Gastrocnemius medialis (tissue), 4 donors: ENCODE data around the gene CPLX1. TPM values are rescaled to one million over a fixed set of nuclear protein-coding genes. Genes with fewer than 3 reads are reported as not detected.

Experiments
- ATAC-seq, 2 donors: fragments of 150-250 bp; one replicate each; pipeline ENCODE4 v1.9.1; 2016
- DNase-seq, 2 donors: peaks; one replicate each; pipeline ENCODE4 v3.0.0-alpha.2; 2019
- H3K27ac ChIP-seq, 4 donors: fragments of 200-600 bp; sonication (generic); 1 replicate in 1 of 4; 2 replicates in 3 of 4; pipeline ENCODE4 v1.5.1; 2016 to 2018; ENCODE audit warnings: mild to moderate bottlenecking in 2 of 4, moderate library complexity in 1 of 4
- H3K27me3 ChIP-seq, 3 donors: fragments of 200-600 bp; sonication (generic) in 2 of 3; 1 replicate in 1 of 3; 2 replicates in 2 of 3; pipeline versions ENCODE4 v1.5.1 to v1.6.0; 2016 to 2019; ENCODE audit warnings: mild to moderate bottlenecking in 1 of 3, moderate library complexity in 1 of 3
- H3K36me3 ChIP-seq, 2 donors: fragments of 200-600 bp; sonication (generic) in 1 of 2; one replicate each; pipeline ENCODE4 v1.5.1; 2017 to 2018
- H3K4me1 ChIP-seq, 2 donors: fragments of 200-600 bp; sonication (generic) in 1 of 2; one replicate each; pipeline ENCODE4 v1.5.1; 2016 to 2017; ENCODE audit warnings: mild to moderate bottlenecking in 2 of 2
- H3K4me3 ChIP-seq, 4 donors: fragments of 200-600 bp; sonication (generic) in 3 of 4; 1 replicate in 1 of 4; 2 replicates in 3 of 4; pipeline ENCODE4 v1.5.1; 2016 to 2019; ENCODE audit warnings: mild to moderate bottlenecking in 2 of 4
- H3K9me3 ChIP-seq, 3 donors: fragments of 200-600 bp; sonication (generic) in 2 of 3; 1 replicate in 1 of 3; 2 replicates in 2 of 3; pipeline ENCODE4 v1.5.1; 2016 to 2019
- POLR2A ChIP-seq, 2 donors: fragments of 450-650 bp; IDR thresholded peaks; one replicate each; pipeline ENCODE4 v1.6.1; 2017; ENCODE audit warnings: antibody characterized with exemption in 2 of 2, mild to moderate bottlenecking in 2 of 2, moderate library complexity in 2 of 2
- in situ Hi-C, 4 donors: fragments of 200-750 bp; cut with MboI; loops; one replicate each; pipeline versions ENCODE4 v1.15.0 to v1.8.0; 2017; ENCODE audit warnings: low sequenced_read_pairs in 4 of 4
- intact Hi-C: fragments of 100-400 bp; cut with DNase I; formaldehyde crosslinking; loops from one replicate; pipeline ENCODE4 v1.15.1; 2023; ENCODE audit warnings: low total_unique reads
- total RNA-seq, 4 donors: library from RNA; depleted of rRNA; stranded (reverse); fragments of >200 nt; gene quantifications; one replicate each; pipeline versions ENCODE4 v1.1.0 to v1.2.3, GENCODE V29; 2016
- TF ChIP-seq, protein P1 (sequence below), 5 experiments: fragments of 450-650 bp in 3 of 5; fragments of 200-600 bp in 2 of 5; sonication (generic) in 2 of 5; IDR thresholded peaks in 4 of 5; conservative IDR thresholded peaks in 1 of 5; 1 replicate in 4 of 5; 2 replicates in 1 of 5; pipeline ENCODE4 v1.5.1; 2016 to 2019; ENCODE audit warnings: antibody characterized with exemption in 5 of 5, mild to moderate bottlenecking in 3 of 5, moderate library complexity in 3 of 5

The CPLX1 gene
- total RNA-seq, 4 donors from 2014 or later: 0.91 to 1.0 TPM; not detected in 2

GRCh38 chr4:793941-794621 is 31.8 kb downstream of the CPLX1 start:
- Histone ChIP-seq H3K36me3 (no peaks in the 10 kb centered on the region), H3K27ac (no peak overlapping the region), H3K9me3 (no peaks in the 10 kb centered on the region), H3K4me1 (peaks cover 4 to 7% of the 10 kb centered on the region in 2 donors), H3K4me3 (no peak overlapping the region), H3K27me3 (peaks cover 49 to 58% (median 56%) of the 10 kb centered on the region in 3 donors)
- DNase-seq (no peak), ATAC-seq (no peak)
- in situ Hi-C loops: no loop called here
- intact Hi-C loops: no loop called here
- TF ChIP-seq, protein P1, sequence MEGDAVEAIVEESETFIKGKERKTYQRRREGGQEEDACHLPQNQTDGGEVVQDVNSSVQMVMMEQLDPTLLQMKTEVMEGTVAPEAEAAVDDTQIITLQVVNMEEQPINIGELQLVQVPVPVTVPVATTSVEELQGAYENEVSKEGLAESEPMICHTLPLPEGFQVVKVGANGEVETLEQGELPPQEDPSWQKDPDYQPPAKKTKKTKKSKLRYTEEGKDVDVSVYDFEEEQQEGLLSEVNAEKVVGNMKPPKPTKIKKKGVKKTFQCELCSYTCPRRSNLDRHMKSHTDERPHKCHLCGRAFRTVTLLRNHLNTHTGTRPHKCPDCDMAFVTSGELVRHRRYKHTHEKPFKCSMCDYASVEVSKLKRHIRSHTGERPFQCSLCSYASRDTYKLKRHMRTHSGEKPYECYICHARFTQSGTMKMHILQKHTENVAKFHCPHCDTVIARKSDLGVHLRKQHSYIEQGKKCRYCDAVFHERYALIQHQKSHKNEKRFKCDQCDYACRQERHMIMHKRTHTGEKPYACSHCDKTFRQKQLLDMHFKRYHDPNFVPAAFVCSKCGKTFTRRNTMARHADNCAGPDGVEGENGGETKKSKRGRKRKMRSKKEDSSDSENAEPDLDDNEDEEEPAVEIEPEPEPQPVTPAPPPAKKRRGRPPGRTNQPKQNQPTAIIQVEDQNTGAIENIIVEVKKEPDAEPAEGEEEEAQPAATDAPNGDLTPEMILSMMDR (IDR thresholded peaks at IDR 0.05 in 4 of 5, conservative IDR thresholded peaks at IDR 0.05 in 1 of 5): no peak
- no peak for TF ChIP-seq POLR2A (IDR thresholded peaks at IDR 0.05)

- Histone ChIP-seq H3K4me1 (peaks cover 4 to 7% of the 10 kb centered on the region in 2 donors), H3K9me3 (no peaks in the 10 kb centered on the region), H3K27me3 (peaks cover 49 to 58% (median 56%) of the 10 kb centered on the region in 3 donors), H3K4me3 (no peak overlapping the region), H3K27ac (no peak overlapping the region), H3K36me3 (no peaks in the 10 kb centered on the region)
- TF ChIP-seq POLR2A (IDR thresholded peaks at IDR 0.05): no peak
- TF ChIP-seq, protein P1 (IDR thresholded peaks at IDR 0.05 in 4 of 5, conservative IDR thresholded peaks at IDR 0.05 in 1 of 5): no peak
- ATAC-seq (no peak), DNase-seq (no peak)
- intact Hi-C loops (no loop called here), in situ Hi-C loops (no loop called here)
Observed at GRCh38 chr4:793093-793861, 32.7 kb downstream of the CPLX1 start.

GRCh38 chr4:792626-793092 is 33.3 kb downstream of the CPLX1 start:
- TF ChIP-seq, protein P1 (IDR thresholded peaks at IDR 0.05 in 4 of 5, conservative IDR thresholded peaks at IDR 0.05 in 1 of 5): no peak
- no peak for TF ChIP-seq POLR2A (IDR thresholded peaks at IDR 0.05)
- Histone ChIP-seq H3K9me3 (no peaks in the 10 kb centered on the region), H3K27ac (no peak overlapping the region), H3K27me3 (peaks cover 49 to 59% (median 57%) of the 10 kb centered on the region in 3 donors), H3K4me3 (no peak overlapping the region), H3K4me1 (peaks cover 4 to 7% of the 10 kb centered on the region in 2 donors), H3K36me3 (no peaks in the 10 kb centered on the region)
- DNase-seq (no peak), ATAC-seq (no peak)
- in situ Hi-C loops: no loop called here
- intact Hi-C loops: no loop called here

DNA sequence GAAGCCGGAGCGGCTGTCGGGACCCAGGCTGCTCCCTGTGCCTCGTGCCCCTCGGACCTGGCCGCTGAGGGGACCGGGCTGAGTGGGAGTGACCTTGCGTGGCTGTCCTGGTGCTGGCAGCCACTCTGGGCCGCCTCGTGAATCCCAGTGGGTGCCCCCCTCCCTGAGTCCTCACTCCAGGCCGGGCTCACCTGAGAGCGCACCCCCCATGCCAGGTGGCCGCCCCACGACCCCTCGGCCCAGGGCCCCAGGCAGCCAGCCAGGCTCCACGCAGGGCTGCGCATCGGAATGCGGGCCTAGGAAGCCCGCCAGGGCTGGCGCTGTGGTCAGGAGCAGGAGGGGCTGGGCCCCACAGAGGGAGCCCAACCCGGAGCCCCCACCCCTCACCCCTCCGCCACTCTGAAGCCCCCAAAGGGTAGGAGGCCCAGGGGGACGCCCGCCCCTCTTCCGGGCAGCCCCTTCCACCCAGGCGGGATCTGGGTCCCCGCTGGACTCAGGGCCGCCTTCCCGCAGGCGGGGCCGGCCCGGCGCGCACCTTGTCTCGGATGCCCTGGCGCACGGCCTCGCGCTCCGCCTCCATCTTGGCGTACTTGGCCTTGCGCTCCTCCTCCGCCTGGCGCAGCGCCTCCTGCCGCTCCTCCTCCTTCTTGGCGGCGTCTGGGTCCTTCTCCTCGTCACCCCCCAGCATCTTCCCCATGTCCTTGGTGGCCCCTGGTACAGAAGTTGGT is 33.9 kb downstream of the CPLX1 start:
- no peak for DNase-seq
- Histone ChIP-seq H3K4me1 (peaks cover 4 to 7% of the 10 kb centered on the region in 2 donors), H3K9me3 (no peaks in the 10 kb centered on the region), H3K4me3 (peak overlapping the region in 1 of 4 donors; percentile 6), H3K27me3 (peaks cover 52 to 65% (median 61%) of the 10 kb centered on the region in 3 donors), H3K36me3 (no peaks in the 10 kb centered on the region), H3K27ac (no peak overlapping the region)
- no peak for ATAC-seq
- in situ Hi-C loops (no loop called here), intact Hi-C loops (no loop called here)
- TF ChIP-seq, protein P1 (IDR thresholded peaks at IDR 0.05 in 4 of 5, conservative IDR thresholded peaks at IDR 0.05 in 1 of 5): no peak
- no peak for TF ChIP-seq POLR2A (IDR thresholded peaks at IDR 0.05)
